Parathyroid adenoma (tissue), 2 donors: ENCODE data around the gene GPR148.

Experiments used
- H2AFZ ChIP-seq: fragments of 300-600 bp; sonication (generic); one replicate; pipeline ENCODE4 v1.7.0; 2017; ENCODE audit warnings: antibody characterized with exemption, mild to moderate bottlenecking
- H3K27ac ChIP-seq: fragments of 300-600 bp; sonication (generic); one replicate; pipeline ENCODE4 v1.7.0; 2017
- H3K27me3 ChIP-seq: fragments of 300-600 bp; sonication (generic); one replicate; pipeline ENCODE4 v1.7.0; 2017; ENCODE audit warnings: low read length; ENCODE audit not compliant: control insufficient read depth, insufficient read depth
- H3K36me3 ChIP-seq: fragments of 300-600 bp; sonication (generic); one replicate; pipeline ENCODE4 v1.7.0; 2017; ENCODE audit warnings: low read length; ENCODE audit not compliant: control insufficient read depth, insufficient read depth
- H3K4me1 ChIP-seq: fragments of 300-600 bp; sonication (generic); one replicate; pipeline ENCODE4 v1.7.0; 2017; ENCODE audit warnings: control low read depth
- H3K4me2 ChIP-seq: fragments of 300-600 bp; sonication (generic); one replicate; pipeline ENCODE4 v1.7.0; 2017; ENCODE audit warnings: low read length
- H3K4me3 ChIP-seq: fragments of 300-600 bp; sonication (generic); one replicate; pipeline ENCODE4 v1.7.0; 2017; ENCODE audit warnings: low read depth, low read length
- H3K79me2 ChIP-seq: fragments of 300-600 bp; sonication (generic); one replicate; pipeline ENCODE4 v1.7.0; 2017; ENCODE audit warnings: control low read depth
- H3K9ac ChIP-seq: fragments of 300-600 bp; sonication (generic); one replicate; pipeline ENCODE4 v1.7.0; 2017; ENCODE audit warnings: mild to moderate bottlenecking
- H3K9me3 ChIP-seq: fragments of 300-600 bp; sonication (generic); one replicate; pipeline ENCODE4 v1.7.0; 2017; ENCODE audit warnings: low read length; ENCODE audit not compliant: control insufficient read depth
- CTCF ChIP-seq: fragments of 300-600 bp; sonication (generic); IDR thresholded peaks from one replicate; pipeline ENCODE4 v1.7.0; 2017; ENCODE audit warnings: antibody characterized with exemption, mild to moderate bottlenecking
- donor health status: primary hyperparathyroidism.

Gene GPR148

DNA sequence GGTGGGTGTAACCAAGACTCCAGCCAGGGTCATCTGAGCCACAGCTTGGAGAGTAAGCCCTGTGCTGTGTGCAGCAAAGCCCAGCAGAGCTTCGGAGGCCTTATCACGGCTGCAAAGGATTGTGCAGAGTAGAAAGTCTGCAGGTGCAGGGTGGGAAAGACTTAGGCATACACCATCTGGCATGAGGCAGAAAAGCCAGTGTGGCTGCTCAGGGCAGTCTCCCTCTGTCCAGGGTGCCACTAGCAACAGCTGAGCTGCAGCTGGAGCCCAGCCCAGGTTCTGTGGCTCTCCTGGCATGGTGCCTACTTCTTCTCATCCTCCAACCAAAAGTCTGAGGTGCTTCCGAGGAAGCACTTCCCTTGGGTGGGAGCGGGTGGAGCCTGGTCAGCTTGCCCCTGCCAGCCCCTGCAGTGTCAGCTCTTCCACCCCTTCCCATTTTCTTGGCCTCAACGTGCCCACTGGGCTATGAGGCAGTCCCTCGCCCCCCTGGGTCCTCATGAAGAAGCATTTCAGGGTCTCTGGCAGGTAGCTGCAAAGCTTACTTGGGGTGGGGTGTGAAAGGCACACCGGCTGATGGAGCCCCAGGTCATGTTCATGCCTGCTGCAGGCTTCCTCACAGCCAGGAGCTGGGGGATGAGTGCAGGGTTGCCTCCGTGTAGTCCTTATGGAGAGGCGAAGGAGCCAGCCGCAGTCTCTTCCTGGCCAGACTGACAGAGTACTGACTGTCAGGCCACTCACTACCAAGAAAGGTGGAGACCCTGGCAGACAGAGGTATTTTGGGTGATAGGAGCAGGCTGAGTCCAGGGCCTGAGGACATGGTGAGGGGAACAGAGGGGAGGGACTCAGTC lies 31.3 kb downstream of the GPR148 start:
- Histone ChIP-seq H3K27me3 (no peaks in the 10 kb centered on the region), H3K36me3 (no peaks in the 10 kb centered on the region), H3K4me1 (peaks cover 7% of the 10 kb centered on the region), H3K79me2 (peaks cover 13% of the 10 kb centered on the region), H3K9ac (no peak overlapping the region), H2AFZ (no peak overlapping the region), H3K4me3 (no peak overlapping the region), H3K9me3 (no peaks in the 10 kb centered on the region), H3K4me2 (no peak overlapping the region), H3K27ac (no peak overlapping the region)
- TF ChIP-seq CTCF = no peak

DNA sequence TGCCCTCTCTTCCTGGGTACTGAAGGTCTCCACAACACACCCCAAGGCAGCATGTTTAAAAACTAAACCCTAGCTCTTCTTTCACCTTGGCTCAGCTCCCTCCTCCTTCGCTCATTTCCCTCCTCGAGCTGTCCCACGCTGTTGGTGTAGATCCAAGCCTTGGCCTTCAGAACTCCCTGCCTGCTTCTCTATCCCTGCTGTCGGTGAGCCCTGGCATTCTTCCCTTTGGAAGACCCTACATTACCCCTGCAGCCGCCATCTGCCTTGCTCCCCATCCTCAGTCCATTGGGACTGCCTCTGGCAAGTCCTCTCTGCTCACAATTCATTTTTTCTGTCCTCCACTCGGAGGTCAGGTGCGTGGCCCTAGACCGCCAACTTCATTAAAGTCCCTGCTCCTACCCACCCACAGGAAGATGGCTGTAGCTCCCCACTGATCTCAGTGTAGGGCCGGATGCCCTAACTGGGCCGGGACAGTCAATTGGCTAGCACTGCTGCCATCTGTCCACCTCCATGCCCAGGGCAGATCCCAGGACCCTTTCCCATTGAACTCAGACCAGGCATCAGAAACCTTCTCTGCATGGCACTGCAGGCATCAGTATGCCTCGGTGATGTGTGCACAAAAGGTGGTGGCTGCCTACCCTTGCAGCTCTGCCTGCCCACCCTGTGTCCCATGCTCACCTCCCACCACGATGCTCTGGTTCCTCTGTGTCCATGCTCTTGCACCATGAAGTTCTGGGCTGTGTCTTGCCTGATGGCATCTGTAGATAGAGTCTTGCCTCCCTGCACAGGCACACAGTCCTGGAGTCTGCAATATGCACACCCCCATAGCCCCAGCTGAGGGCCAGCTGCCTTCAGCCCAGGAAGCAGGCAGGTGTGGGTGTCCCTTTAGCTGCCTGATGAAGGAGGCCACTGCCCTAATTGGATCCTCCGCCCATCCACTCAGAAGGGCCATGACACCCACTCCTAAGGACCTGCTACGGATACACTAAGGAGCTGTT lies 32.2 kb downstream of the GPR148 start:
- no peaks in the 10 kb centered on the region for H3K27me3 ChIP-seq
- no peak overlapping the region for H3K4me2 ChIP-seq
- H3K9ac ChIP-seq = no peak overlapping the region

GRCh38 chr2:130762031-130762909 lies 33.4 kb downstream of the GPR148 start:
- no peak overlapping the region for H2AFZ ChIP-seq
- no peak overlapping the region for H3K4me3 ChIP-seq
- H3K4me2 ChIP-seq = no peak overlapping the region
- no peak overlapping the region for H3K27ac ChIP-seq
- H3K9ac ChIP-seq = no peak overlapping the region
- peaks cover 7% of the 10 kb centered on the region for H3K4me1 ChIP-seq
- no peak for TF ChIP-seq CTCF
- H3K36me3 ChIP-seq = no peaks in the 10 kb centered on the region
- H3K79me2 ChIP-seq = peaks cover 11% of the 10 kb centered on the region
- no peaks in the 10 kb centered on the region for H3K9me3 ChIP-seq
- no peaks in the 10 kb centered on the region for H3K27me3 ChIP-seq

More for the DNA sequence above, 32.2 kb downstream of the GPR148 start:
- peaks cover 7% of the 10 kb centered on the region for H3K4me1 ChIP-seq
- peaks cover 13% of the 10 kb centered on the region for H3K79me2 ChIP-seq
- H3K36me3 ChIP-seq = no peaks in the 10 kb centered on the region
- TF ChIP-seq CTCF = no peak
- no peak overlapping the region for H3K27ac ChIP-seq
- H3K9me3 ChIP-seq = no peaks in the 10 kb centered on the region
- H3K4me3 ChIP-seq = no peak overlapping the region
- H2AFZ ChIP-seq = no peak overlapping the region

GRCh38 chr2:130762910-130763385 lies 34.1 kb downstream of the GPR148 start:
- H3K27me3 ChIP-seq = no peaks in the 10 kb centered on the region

More at GRCh38 chr2:130762910-130763385, 34.1 kb downstream of the GPR148 start:
- Histone ChIP-seq H3K9me3 (no peaks in the 10 kb centered on the region), H3K79me2 (peaks cover 7% of the 10 kb centered on the region), H3K9ac (no peak overlapping the region), H3K4me1 (peaks cover 7% of the 10 kb centered on the region), H2AFZ (no peak overlapping the region), H3K36me3 (no peaks in the 10 kb centered on the region), H3K4me2 (no peak overlapping the region), H3K27ac (no peak overlapping the region), H3K4me3 (no peak overlapping the region)
- TF ChIP-seq CTCF = no peak
